ENCODE data around the gene SFXN4. TPM values are rescaled to one million over a fixed set of nuclear protein-coding genes. Genes with fewer than 3 reads are reported as not detected.

SFXN4 gene
- total RNA-seq, 1 experiment from 2014 or later, result 21.9 TPM

- Histone ChIP-seq H3K14ac (ENCODE audit: insufficient read depth, low read length) (no peak overlapping the region), H2BK120ac (ENCODE audit: low read depth, low read length, poor library complexity, severe bottlenecking) (no peak overlapping the region), H2BK20ac (ENCODE audit: low read depth, low read length, poor library complexity, severe bottlenecking) (no peak overlapping the region), H3K23me2 (ENCODE audit: insufficient read length, low read depth, low read length, poor library complexity, severe bottlenecking) (no peaks in the 10 kb centered on the region), H3K27me3 (ENCODE audit: insufficient read depth, low read length) (no peaks in the 10 kb centered on the region), H4K5ac (ENCODE audit: insufficient read length, low read depth, low read length) (no peak overlapping the region), H3K23ac (ENCODE audit: insufficient read length, low read depth, low read length) (no peak overlapping the region), H4K20me1 (ENCODE audit: control insufficient read depth, insufficient read depth, insufficient read length) (no peaks in the 10 kb centered on the region), H2BK12ac (ENCODE audit: insufficient read length, low read depth, low read length) (no peak overlapping the region), H2BK15ac (ENCODE audit: low read depth, low read length) (no peak overlapping the region), H2AFZ (ENCODE audit: low read length) (no peak overlapping the region), H3K27ac (ENCODE audit: insufficient read length, low read depth, low read length) (no peak overlapping the region), H2AK5ac (ENCODE audit: insufficient read length, low read length) (no peak overlapping the region), H3K4me2 (ENCODE audit: insufficient read depth, insufficient read length, low read length) (no peak overlapping the region), H3T11ph (ENCODE audit: low read length) (no peak overlapping the region), H3K79me2 (ENCODE audit: insufficient read depth, low read length) (no peaks in the 10 kb centered on the region), H3K56ac (ENCODE audit: insufficient read length, low read depth, low read length) (no peak overlapping the region), H3K79me1 (ENCODE audit: insufficient read depth, low read depth, low read length, poor library complexity, severe bottlenecking) (no peaks in the 10 kb centered on the region), H2BK5ac (ENCODE audit: insufficient read length, low read length) (no peak overlapping the region), H4K8ac (replicated peaks; ENCODE audit: insufficient read length, low read depth, low read length) (no peak overlapping the region), H3K4me1 (ENCODE audit: insufficient read depth, low read length) (no peaks in the 10 kb centered on the region), H3K4ac (ENCODE audit: low read depth, low read length) (no peak overlapping the region), H3K9ac (ENCODE audit: extremely low read depth, insufficient read length, low read length) (no peak overlapping the region), H3K18ac (ENCODE audit: insufficient read length, low read depth, low read length) (no peak overlapping the region), H3K9me3 (ENCODE audit: control insufficient read depth, low read depth, low read length) (no peaks in the 10 kb centered on the region), H4K91ac (ENCODE audit: insufficient read length, low read depth, low read length) (no peak overlapping the region)
- no CpG with 5 or more reads among the region's 12 CpGs for WGBS (ENCODE audit: extremely low coverage, insufficient read length, low lambda C conversion rate)
- no peaks in the 10 kb centered on the region; a peak in 1 of 5 replicates for H3K9me3 Mint-ChIP-seq
- no peaks in the 10 kb centered on the region for H3K4me1 Mint-ChIP-seq
- peaks cover 17 to 65% (median 38%) of the 10 kb centered on the region in 3 experiments for H3K36me3 Mint-ChIP-seq (ENCODE audit: insufficient read depth in 1 of 3, low read depth in 3 of 3)
- no peak for TF ChIP-seq CTCF (conservative IDR thresholded peaks at IDR 0.05)
- H3K27me3 Mint-ChIP-seq (ENCODE audit: low read depth), result no peaks in the 10 kb centered on the region
- H3K4me3 Mint-ChIP-seq, result no peak overlapping the region
- no peak overlapping the region for H3K27ac Mint-ChIP-seq
- no peak for DNase-seq
Measured at GRCh38 chr10:119153661-119154060, 11.9 kb downstream of the SFXN4 start.

Measured in H9 (cell line).